ENCODE results near the gene PDIA5.

PDIA5 gene

DNA sequence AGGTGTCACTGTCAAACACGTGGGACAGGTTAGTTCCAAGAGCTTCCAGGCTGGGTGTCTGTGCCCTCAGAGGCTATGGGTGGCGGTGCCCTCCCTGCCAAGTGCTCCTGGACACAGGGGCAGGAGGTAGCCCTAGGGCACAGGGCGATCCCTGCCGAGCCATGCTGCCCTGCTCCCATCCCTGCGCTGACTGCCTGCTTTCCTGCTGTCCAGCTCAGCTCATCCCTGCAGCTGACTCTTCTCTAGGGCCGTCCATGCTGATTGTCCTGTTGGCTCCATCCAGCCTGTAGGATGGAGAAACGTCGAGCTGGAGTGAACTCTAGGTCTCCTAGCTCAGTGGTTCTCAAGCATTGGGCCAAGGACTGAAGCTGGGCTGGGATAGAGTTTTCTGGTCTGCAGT, 3.7 kb downstream of the PDIA5 start:
- DNase-seq = no peak

DNA sequence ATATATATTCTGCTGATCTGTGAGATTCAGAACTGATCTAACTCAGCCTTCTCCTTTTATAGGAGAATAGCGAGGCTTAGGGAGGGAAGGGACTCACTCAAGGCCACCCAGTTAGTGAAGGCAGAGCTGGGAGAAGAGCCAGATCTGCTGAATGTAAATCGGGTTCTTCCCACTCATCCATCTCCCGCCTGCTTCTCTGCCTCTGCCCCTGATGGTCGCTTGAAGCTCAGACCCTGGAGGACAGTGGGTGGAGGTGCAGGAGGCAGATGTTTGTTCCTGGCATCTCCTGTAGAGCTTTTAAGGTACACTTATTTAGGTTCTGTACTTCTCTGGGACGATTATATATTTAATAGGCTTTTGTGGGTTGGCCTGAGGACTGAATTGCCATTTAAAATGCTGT, 4.3 kb downstream of the PDIA5 start:
- DNase-seq = no peak

DNA sequence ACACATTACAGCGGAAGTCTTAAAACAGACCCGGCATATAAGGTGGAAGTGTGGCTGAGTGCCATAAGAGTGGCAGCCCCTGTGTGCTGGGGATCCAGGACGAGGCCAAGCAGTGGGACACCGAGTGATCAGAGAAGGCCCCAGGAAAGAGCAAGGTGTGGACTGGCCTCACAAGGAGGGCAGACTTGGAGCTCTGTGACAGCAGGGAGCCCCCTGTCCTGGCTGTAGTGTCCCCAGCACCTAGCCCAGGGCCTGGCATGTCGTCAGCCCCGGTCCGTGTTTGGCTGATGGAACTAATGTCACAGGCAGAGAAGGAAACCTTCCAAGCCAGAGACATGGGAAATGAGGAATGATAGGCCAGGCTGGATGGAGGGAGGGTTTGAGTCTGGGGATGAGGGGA, 4.8 kb downstream of the PDIA5 start:
- no peak for DNase-seq

DNA sequence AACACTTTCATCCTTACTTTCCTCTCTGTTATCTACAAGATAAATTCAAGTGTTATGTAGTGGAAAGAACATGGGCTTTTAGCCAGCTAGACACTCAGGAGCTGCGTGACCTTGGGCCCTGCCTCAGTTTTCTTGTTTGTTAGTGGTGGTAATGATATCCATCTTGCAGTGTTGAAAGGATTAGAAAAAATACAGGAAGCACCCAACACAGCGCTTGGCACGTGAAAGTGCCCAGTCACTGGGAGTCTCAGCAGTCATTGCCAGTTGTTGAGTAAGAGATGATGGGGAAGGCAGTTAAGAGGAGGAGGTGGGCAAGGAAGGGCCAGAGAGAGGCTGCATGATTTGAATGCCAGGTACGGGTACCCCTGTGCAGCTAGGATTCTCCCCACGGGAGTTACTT, 5.3 kb downstream of the PDIA5 start:
- DNase-seq = no peak

DNA sequence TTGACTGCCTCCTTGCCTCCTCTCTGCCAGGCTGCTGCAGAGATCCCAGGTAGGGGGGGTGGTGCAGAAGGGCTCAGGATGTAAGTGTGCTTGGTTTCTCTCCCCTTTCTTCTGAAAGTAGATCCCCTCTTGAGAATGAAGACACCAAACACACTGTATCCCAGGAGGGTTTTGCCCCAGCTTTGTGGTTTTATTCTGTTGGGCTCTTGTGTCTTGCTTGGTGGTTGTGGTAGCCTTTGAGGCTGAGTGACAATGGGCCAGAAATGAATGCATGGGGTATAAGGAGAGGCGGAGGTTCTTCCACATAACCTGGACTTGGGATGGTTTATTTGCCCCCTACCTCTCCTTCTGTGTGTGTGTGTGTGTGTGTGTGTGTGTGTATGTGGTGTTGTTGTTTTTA, 5.7 kb downstream of the PDIA5 start:
- DNase-seq = no peak

DNA sequence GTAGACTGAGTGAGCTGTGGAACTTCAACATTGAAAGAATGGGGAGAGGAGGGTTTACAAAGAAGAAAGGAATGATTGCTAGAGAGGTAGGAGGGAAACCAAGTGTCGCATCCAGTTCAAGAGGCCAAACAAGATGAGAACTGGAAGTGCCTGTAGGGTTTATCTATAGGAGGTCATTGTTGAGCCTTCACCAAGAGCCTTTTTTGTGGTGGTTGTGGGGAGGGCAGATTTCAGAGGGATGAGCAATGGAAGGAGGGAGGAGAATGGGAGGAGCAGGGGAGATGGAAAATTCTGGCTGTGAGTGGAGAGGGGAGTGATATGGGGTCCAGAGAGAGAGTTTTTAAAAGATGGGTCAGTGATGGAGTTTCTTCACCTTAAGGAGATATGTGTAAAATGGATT, 8.5 kb downstream of the PDIA5 start:
- DNase-seq = no peak

DNA sequence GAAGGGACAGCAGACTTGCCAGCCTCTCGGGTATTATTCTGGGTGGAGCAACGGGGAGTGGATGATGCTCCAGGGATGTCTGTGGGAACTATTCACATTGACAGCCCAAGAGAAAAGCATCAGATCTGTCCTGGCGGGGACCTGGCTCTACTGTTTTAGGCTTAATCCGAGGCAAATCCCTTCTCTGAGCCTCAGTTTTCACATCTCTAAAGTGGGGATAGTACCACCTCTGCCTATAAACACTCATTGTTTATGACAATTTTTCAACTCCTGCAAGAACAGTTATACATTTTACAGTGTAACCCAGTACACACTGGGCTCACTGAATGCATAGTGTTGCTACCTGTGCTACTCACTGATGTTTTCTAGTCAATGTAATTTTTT, 9.3 kb downstream of the PDIA5 start:
- no peak for DNase-seq

DNA sequence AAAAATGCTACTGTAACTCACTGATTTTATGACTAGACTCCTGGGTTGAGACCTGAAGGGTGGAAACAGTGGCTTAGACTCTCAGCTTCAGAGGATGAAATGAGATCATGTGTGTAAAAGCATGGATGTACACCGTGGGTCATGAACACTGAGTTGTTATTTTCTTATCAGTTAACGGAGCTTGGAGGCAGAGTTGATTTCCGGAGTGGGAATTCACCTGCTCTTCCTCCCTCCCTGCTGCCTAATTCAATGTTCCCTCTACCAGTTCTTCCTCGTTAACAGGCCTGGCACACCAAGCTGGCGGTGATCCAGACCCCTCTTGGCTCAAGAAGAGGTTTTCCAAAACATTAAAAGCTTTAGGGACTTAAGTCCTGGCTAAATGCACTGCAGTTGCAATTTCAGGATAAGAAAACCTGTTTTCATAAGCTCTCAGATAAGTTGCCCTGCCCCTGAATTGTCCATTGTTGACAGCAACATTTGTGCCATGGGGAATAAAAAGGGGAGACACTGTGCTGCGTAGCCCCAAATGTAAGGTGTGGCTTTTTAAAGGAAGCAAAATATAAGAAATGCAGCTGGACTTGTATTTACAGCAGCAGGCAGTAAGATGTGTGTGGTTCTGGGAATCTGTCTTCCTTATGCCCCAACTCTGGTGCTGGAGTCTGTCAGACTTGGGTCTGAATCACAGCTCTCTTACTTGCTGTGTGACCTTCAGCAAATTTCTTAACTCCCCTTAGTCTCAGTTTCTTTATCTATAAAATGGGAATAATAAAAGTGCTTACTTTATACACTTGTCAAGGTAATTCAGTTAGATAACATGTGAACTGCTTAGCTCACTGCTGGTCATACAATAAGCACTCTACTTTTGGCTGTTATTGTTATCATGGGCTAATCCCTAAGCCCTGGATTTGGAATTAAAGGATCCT, 9.9 kb downstream of the PDIA5 start:
- peak in 5 of 51 donors; percentile 3 to 8 (median 8) for DNase-seq

DNA sequence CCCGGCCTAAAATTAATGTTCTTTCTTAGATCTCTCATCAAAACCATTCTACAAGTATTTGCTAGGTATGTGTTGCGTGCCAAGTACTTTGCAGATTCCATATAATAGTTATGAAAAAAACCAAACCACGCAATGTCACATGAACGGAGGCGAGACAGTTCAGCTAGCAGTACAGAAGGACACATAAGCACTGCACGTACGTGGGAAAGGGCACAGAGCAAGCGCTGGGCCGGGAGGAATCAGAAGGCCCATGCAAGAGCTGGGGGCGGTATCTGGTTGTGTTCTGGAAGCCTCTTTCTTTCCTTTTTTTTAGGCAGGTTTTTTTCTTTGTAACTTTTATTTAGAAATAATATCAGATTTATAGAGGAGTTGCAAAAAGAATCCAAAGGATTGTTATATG, 11.3 kb downstream of the PDIA5 start:
- DNase-seq = peak in 1 of 51 donors; percentile 11

DNA sequence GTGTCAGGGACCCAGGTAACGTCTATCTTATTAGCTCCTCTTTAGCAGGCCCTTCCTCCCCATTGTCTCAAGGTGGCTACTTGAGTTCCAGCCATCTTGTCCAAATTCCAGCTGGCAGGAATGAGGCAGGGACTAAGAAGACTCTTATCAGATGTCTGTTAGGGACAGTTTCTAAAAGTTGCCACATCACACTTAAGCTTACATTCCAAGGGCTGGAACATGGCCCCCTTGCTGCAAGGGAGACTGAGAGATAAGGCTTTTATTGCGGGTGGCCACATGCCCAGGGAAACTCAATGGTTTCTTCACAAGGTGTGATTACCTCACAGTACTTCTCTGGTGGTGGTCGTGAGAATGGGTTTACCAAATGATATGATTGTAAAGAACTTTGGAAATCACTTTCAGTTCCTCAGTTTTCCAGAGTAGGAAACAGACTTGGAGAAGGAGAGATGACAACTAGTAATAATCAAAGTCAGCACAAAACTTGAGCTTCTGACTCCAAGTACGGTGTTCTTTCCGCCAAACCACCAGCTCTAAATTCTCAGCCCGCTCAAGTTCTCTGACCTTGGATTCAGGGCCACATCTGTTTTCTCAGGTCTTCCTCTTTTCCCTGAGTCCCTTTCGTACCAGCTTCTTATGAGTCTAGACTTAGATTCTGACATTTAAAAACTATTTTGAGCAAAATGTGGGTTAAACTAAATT, 14.2 kb downstream of the PDIA5 start:
- DNase-seq = no peak

DNA sequence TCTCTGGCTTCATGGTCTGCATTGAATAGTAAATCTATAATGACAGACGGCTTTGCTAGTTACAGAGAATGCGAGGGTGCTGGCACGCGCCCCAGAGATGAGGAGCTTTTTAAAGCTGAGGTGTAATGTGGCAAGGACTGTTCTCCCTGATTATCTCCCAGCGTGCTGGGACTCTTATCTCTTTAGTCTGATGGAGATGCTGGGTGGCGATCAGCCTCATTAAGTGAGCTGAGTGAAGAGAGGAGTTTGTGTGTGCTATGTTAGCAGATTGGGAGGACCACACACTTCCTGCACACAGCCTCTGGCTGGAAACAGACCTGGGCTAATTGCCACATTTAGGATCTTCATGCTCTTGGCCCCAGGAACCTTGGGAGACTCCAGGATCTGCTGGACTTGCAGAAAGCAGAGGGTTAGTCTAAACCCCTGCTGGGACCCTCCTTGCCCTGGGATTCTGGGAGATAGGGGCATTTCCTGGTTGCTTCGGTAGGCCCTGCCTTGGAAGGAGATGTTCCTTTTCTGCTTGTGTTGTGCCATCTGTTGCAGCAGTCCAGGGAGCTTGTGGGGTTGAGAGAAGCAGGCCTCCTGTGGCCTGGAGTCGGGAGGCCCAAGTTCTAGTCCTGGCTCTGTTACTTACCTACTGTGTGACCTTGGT, 15.0 kb downstream of the PDIA5 start:
- DNase-seq = peak in 1 of 51 donors; percentile 21

DNA sequence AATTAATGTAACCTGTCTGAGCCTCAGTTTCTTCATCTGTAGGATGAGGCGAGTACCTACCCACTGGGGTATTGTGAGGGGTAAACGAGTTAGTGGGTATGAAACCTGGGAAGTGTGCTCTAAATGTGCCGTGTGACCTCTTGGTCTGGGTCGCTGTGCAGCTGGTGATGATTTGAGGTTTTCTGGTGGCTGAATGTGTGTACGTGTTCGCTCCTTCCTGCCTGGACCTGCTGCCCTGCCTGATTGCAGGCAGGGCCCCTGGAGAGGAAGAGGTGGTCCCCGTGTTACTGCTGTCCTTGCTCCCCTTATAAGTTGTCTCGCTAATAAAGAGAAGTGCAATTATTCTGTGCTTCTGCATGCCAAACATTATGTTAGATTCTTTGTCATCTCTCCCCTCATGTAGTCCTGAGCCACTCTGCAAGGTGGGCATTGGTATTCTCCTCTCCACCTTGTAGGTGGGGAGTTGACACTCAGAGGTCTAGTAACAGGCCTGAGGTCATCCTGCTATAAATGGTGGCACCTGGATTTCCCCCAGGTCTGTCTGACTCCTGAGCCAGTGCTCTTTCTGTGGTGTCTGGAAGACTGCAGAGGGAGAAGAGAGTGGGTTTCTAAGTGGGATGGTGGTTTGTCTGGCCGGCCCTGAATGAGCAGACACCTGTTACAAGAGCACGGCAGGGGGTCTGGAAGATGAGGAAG, 15.7 kb downstream of the PDIA5 start:
- DNase-seq = no peak

DNA sequence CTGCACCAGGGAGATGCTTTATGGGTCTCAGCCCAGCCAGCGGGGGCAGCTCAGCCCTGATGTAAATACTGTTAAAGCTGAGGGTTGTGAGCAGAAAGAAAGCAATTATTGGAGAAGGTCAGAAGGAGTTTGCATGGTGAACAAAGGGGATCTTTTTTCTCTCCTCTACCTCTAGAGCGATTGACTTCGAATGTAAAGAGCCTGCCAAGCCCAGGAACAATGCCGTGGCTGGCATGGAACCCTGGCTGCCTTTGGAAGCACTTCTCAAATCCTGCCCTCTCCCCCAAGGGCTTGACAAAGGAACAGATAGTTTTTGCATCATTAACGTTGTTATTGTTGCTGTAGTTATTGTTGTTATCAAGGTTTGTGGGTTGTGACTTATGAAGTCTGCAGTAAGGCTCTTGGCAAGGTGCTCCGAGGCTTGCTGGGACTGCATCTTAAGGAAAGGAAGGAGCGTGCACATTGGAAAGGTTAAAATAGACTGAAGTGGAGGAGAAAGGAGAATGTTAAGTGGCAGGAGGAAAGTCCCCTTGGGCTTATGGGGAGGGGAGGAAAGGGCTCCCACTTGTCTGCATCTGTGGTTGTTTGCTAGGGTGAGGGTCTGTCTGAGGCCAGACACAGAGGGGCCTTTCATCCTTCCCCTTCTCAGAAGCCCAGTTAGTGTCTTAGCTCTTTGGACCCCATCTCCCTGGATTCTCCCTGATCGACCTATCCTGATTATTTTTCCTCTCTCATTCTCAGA, 16.7 kb downstream of the PDIA5 start:
- peak in 1 of 51 donors; percentile 20 for DNase-seq

DNA sequence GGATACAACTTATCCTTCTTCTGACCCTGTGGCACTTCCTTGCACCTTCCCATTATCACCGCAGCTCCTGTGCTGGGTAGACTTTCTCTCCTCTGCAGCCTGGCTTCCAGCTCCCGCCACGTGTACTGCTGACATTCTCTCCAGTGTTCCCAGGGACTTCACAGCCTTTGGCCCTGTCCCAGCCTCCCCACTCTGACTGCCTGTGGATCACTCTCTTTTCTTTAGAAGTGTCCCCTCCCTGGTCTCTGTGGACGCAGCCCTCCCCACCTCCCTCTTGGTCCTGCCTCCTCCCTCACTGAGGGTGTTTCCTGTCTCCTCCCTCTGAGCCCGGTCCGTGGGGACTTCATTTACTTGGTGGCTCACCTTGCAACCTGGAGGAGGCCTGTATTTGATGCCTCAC, 17.4 kb downstream of the PDIA5 start:
- peak in 3 of 51 donors; percentile 9 to 19 (median 9) for DNase-seq

DNA sequence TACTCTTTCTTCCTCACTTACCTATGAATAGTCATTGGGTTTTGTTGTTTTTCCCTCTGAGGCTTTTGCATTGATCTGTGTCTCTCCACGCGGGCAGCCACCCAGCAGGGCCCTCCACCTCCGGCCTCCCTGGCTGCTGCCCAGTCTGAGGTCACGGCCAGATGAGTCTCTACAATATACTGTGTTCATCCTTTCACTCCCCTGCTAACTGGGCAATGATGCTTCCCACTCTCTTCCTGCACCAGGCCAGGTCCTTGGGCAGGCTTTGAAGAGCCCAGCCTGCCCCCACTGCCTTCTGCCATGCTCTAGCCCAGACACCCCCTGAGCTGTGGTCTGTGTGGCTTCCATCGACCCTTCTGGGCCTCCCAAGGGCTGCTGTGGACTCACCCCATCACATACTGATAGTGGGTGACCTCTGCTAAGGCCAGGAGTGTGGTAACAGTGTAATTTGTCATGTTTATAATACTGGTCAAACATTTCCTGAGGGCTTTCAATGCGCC, 18.0 kb downstream of the PDIA5 start:
- DNase-seq = no peak

DNA sequence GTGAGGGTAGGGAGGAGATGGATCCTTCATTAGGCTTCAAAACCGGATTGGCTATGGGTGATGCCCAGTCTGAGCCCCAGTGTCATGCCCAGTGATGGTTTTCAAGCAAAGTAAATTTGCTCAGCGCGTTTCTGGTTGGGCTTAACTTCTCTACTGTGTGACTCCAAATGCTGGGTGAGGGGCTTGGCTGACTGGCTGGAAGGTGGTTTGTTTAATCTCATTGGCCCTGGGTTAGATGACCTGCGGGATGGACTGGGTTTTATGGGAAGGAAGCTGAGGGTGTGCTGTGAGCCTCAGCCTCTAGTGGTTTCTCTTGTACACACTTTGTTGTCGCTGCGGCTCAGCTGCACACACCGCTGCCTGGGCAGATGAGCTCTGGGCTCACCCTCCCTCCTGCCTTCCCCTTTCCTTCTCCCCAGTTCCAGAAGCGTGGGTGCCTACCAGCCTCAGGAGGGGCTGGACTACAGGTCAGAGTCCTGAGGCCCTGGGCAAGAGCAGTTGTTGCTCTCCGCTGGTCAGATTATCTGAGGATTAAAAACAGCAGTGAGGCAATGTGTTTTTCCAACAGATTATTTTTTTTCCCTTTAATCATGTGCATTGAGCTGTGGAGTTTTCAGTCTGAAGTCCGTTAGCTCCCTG, 18.6 kb downstream of the PDIA5 start:
- no peak for DNase-seq

DNA sequence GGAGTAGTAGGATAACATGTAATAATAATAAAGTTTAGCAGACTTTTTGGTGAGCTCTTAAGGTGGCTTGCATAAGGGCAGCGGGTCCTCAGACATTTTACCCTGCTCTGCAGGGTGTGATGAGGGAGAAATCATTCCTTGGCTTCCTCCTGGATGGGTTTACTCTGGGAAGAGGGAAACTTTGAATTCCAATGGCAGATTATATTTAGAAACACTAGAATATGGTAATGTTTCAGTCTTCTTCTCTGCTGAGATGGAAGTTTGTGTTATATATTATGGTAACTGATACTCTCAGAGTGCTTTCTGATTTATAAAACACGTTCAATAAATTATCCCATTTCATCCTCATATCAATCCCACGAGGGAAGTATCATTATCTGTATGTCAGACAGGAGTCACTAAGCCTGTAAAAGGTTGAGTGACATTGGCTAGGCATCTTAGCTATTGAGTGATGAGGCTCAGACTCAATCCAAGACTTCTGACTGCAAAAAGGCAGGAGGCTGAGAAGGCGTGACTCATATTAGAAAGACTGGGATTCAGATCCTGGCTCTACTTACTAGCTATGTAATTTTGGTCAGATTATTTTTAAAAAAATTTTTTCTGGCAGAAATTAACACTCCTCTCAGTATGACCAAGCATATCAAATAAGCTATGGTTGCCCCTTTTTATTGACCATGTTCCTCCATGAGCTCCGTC, 19.3 kb downstream of the PDIA5 start:
- DNase-seq = no peak

DNA sequence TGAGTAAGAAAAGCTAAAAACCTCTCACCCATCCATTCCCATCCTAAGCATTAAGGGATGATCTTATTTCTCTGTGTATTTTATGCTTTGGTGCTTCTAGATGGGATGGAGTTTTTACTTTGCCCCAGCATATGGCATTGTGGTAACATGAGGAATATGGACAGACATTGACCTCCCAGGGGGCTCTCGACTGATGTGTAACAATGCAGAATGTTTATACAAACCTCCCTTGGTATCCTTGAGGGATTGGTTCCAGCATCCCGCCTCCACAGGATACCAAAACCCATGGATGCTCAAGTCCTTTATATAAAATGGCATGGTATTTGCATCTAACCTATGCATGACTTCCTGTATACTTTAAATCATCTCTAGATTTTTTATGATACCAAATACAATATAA, 21.6 kb downstream of the PDIA5 start:
- DNase-seq = no peak

DNA sequence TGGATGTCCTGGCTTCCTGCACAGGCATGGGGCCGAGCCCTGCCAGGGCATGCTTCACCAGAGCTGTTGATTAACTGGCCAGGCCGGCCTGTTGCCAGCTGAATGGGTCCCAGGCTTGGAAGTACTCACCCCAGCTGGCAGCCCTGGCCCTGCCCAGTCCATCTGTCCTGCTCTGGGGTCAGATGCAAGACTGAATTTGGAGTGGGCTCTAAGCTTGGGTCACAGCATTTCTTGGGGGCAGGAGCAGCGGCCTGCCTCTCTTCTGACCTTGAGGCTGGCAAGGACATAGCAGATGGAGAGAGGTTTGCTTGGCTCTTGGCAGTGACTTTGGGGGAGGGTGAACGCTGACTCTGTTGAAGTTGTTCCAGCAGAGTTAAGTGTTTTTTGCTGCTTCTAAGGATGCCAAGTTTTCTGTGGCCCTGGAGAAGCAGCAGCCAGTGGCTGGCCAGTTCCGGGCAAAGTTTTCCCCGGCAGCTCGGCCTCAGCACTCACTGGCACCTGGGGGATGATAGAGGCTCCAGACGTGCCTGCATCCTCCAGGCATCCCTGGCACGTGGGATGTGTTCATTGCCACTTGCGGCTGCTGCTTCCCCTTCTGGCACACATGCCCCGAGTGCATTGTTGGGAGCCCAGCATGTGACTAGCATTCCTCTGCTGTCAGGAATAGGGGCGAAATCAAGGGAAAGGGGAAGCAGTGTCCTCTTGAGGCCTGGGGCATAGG, 22.9 kb downstream of the PDIA5 start:
- DNase-seq = peak in 42 of 51 donors; percentile 22 to 84 (median 60)
